ENCODE results near the gene FAM107B. TPM values are rescaled to one million over a fixed set of nuclear protein-coding genes. Genes with fewer than 3 reads are reported as not detected.

Gene FAM107B
- total and polyA plus RNA-seq, 7 donors: 12.8 to 111 (median 15.0) TPM

DNA sequence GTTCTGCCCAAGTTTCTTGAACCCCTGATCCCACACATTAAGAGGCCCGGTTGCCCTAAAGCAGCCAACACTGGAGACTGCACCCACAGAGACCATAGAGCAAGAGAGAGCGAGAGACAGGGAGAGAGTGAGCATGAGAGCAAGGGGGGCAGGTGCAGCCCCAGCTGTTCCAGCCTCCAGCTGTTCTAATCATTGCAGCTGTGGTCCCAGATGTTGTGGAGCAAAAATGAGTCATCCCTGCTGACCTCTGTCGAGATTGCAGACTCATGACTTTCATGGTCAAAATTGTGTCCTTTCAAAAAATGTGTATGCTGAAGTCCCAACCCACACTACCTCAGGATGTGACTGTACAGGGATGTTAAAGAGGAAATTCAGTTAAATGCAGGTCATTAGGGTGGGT, 300.0 kb downstream of the FAM107B start:
- no peak for DNase-seq
- H3K9me3 ChIP-seq: no peaks in the 10 kb centered on the region
- no peaks in the 10 kb centered on the region for H3K36me3 ChIP-seq
- TF ChIP-seq POLR2AphosphoS5 (IDR thresholded peaks at IDR 0.05): peak in 1 of 4 donors; percentile 19
- TF ChIP-seq, protein P1, sequence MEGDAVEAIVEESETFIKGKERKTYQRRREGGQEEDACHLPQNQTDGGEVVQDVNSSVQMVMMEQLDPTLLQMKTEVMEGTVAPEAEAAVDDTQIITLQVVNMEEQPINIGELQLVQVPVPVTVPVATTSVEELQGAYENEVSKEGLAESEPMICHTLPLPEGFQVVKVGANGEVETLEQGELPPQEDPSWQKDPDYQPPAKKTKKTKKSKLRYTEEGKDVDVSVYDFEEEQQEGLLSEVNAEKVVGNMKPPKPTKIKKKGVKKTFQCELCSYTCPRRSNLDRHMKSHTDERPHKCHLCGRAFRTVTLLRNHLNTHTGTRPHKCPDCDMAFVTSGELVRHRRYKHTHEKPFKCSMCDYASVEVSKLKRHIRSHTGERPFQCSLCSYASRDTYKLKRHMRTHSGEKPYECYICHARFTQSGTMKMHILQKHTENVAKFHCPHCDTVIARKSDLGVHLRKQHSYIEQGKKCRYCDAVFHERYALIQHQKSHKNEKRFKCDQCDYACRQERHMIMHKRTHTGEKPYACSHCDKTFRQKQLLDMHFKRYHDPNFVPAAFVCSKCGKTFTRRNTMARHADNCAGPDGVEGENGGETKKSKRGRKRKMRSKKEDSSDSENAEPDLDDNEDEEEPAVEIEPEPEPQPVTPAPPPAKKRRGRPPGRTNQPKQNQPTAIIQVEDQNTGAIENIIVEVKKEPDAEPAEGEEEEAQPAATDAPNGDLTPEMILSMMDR (IDR thresholded peaks at IDR 0.05): no peak
- WGBS, 2 donors: 74 to 79% methylated on average over 3 of the region's 3 CpGs
- peaks cover 0 to 6% (median 0%) of the 10 kb centered on the region in 4 donors for H3K4me1 ChIP-seq
- intact Hi-C loops (cut with DNase I): loop anchor here (5.0 kb wide), 1 partner anchor 377 kb away; no protein-coding TSS in a partner anchor
- H3K27ac ChIP-seq: no peak overlapping the region
- no peak overlapping the region for H3K4me3 ChIP-seq
- H3K27me3 ChIP-seq: no peaks in the 10 kb centered on the region

DNA sequence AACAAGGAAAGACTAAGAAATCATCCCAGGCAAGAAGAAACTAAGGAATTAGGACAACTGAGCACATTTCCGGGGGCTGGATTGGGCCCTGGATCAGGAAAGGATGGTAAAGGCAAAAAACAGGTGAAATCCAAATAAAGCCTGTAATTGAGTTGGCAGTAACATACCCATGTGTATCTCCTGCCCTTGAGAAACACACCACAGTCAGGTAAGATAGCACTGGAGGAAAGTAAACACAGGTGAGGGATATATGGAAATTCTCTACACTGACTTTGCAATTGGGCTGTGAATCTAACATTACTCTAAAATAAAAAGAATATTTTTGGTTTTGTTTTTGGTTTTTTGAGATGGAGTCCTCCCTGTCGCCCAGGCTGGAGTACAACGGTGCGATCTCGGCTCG, 303.8 kb downstream of the FAM107B start:
- Histone ChIP-seq H3K9me3 (no peaks in the 10 kb centered on the region), H3K27me3 (no peaks in the 10 kb centered on the region), H3K27ac (no peak overlapping the region), H3K4me3 (no peak overlapping the region), H3K4me1 (peaks cover 0 to 8% (median 0%) of the 10 kb centered on the region in 4 donors), H3K36me3 (no peaks in the 10 kb centered on the region)
- intact Hi-C loops (cut with DNase I): no loop called here
- no peak for TF ChIP-seq EP300 (IDR thresholded peaks at IDR 0.05)
- TF ChIP-seq POLR2AphosphoS5 (IDR thresholded peaks at IDR 0.05): no peak
- no peak for TF ChIP-seq POLR2A (IDR thresholded peaks at IDR 0.05)
- TF ChIP-seq, protein P1 (IDR thresholded peaks at IDR 0.05): no peak
- DNase-seq: no peak
- 89 to 95% methylated on average over 6 of the region's 6 CpGs for WGBS, 2 donors

DNA sequence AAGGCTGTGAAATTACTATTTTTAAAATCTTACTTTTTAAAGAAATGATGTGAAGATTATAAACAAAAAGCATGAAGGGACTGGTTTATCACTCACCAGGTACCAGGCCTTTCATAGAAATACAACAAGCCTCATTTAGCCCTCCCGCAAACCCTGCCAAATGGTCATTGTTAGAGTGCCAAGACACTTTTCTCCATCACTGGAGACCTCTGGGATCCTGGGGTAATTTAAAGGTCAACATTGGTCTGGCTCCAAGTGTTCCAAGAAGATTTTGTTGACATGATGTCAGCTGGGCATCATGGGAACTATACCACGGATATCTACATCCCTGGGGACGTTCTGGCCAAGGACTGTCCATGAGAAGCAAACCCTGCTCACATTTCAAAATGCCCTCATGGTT, 306.0 kb downstream of the FAM107B start:
- Histone ChIP-seq H3K9me3 (no peaks in the 10 kb centered on the region), H3K4me1 (peaks cover 0 to 8% (median 0%) of the 10 kb centered on the region in 4 donors), H3K4me3 (no peak overlapping the region), H3K36me3 (no peaks in the 10 kb centered on the region), H3K27me3 (no peaks in the 10 kb centered on the region), H3K27ac (peak overlapping the region in 1 of 4 donors; percentile 44)
- intact Hi-C loops (cut with DNase I): no loop called here
- WGBS, 2 donors: 74 to 76% methylated on average over 3 of the region's 3 CpGs
- TF ChIP-seq, protein P1 (IDR thresholded peaks at IDR 0.05): no peak
- TF ChIP-seq POLR2A (IDR thresholded peaks at IDR 0.05): no peak
- no peak for DNase-seq

Small RNAs within 50 kb of the gene (small RNA-seq; reads per million reads assigned to genes)
- 0.06 to 0.58 (median 0.22) reads per million in 3 donors for gene RNA5SP302

Other genes starting within 250 kb of the FAM107B start
- gene CDNF, start 63.1 kb upstream of the FAM107B start, total RNA-seq: 1 to 10 TPM in 3 of 4 donors, not detected in 1; 1.5 to 2.9 (median 2.2) TPM
- under 1 TPM in 1 of 3 donors, not detected in 2; 0.95 TPM for gene CDNF, start 63.1 kb upstream of the FAM107B start, polyA plus RNA-seq
- gene HSPA14, start 63.4 kb upstream of the FAM107B start, total RNA-seq: 10 to 100 TPM in 2 of 4 donors, 1 to 10 TPM in 2; 10.0 to 13.4 (median 11.6) TPM
- 10 to 100 TPM; 16.1 to 19.8 (median 19.7) TPM for gene HSPA14, start 63.4 kb upstream of the FAM107B start, polyA plus RNA-seq
- gene MSANTD7, start 63.4 kb upstream of the FAM107B start, total RNA-seq: 1 to 10 TPM; 4.7 to 8.1 (median 5.8) TPM
- gene MSANTD7, start 63.4 kb upstream of the FAM107B start, polyA plus RNA-seq: 1 to 10 TPM; 3.2 to 6.3 (median 3.6) TPM
- 1 to 10 TPM; 3.9 to 6.4 (median 5.3) TPM for gene SUV39H2, start 104.0 kb upstream of the FAM107B start, total RNA-seq
- 1 to 10 TPM; 4.2 to 6.0 (median 4.6) TPM for gene SUV39H2, start 104.0 kb upstream of the FAM107B start, polyA plus RNA-seq
- 10 to 100 TPM in 2 of 4 donors, 1 to 10 TPM in 2; 9.7 to 17.5 (median 10.0) TPM for gene DCLRE1C, start 179.2 kb upstream of the FAM107B start, total RNA-seq
- gene DCLRE1C, start 179.2 kb upstream of the FAM107B start, polyA plus RNA-seq: 1 to 10 TPM; 5.4 to 9.9 (median 5.5) TPM
- 1 to 10 TPM in 1 of 4 donors, not detected in 3; 1.3 TPM for gene MEIG1, start 184.5 kb upstream of the FAM107B start, total RNA-seq
- not detected for gene MEIG1, start 184.5 kb upstream of the FAM107B start, polyA plus RNA-seq